ENCODE data around the gene KANK4.

KANK4 gene

DNA sequence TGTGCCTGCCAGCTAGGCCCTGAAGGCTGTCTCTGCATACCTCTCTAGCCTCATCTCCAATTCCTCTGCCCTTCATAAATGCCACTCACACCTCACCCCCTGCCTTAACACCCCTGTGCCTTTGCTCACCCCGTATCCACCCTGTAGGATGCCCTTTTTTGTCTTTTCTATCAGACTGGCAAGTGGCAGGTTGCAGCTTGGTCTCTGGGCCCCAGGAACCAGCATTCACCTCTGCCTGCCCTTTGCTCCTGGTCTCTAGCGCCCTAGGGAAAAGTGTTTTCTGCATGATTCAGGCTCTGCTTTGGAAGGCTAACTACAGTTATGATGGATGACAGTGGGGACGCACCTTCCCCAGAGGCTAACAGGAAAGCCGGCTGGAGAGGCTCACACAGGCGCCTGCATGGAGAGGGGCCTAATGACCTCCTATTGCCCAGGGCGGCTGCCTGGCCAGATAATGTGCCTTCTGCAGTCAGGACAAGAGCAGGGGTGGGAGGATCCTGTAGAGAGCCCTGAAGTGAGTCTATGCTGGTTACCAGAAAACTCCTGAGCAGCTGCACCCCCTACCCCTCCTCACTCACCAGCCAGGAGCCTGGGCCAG is 11.2 kb downstream of the KANK4 start:
- no peak overlapping the region for H3K27ac ChIP-seq
- TF ChIP-seq, protein P1, sequence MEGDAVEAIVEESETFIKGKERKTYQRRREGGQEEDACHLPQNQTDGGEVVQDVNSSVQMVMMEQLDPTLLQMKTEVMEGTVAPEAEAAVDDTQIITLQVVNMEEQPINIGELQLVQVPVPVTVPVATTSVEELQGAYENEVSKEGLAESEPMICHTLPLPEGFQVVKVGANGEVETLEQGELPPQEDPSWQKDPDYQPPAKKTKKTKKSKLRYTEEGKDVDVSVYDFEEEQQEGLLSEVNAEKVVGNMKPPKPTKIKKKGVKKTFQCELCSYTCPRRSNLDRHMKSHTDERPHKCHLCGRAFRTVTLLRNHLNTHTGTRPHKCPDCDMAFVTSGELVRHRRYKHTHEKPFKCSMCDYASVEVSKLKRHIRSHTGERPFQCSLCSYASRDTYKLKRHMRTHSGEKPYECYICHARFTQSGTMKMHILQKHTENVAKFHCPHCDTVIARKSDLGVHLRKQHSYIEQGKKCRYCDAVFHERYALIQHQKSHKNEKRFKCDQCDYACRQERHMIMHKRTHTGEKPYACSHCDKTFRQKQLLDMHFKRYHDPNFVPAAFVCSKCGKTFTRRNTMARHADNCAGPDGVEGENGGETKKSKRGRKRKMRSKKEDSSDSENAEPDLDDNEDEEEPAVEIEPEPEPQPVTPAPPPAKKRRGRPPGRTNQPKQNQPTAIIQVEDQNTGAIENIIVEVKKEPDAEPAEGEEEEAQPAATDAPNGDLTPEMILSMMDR (IDR thresholded peaks at IDR 0.05): no peak
- no peak for DNase-seq (ENCODE audit: low spot score)
- no peak overlapping the region for H3K4me3 ChIP-seq

DNA sequence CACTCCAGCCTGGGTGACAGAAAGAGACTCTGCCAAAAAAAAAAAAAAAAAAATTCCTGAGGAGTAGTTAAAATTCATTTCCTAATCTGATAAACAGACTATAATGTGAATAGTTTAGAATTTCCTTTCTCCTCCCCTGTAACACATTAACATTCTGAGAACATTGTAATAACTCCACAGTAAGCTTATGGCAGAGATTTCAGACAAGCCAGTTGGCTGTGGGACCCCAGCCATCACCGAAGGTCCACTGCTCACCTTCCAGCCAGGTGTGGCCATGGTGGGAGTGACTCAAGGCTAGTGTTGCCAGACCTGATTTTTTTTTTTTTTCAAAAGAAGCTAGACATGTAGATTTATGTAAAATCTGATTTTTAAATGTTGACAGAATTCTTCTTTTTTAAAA is 11.8 kb downstream of the KANK4 start:
- TF ChIP-seq, protein P1 (IDR thresholded peaks at IDR 0.05): no peak
- DNase-seq (ENCODE audit: low spot score): no peak
- H3K27ac ChIP-seq: no peak overlapping the region
- H3K4me3 ChIP-seq: no peak overlapping the region

DNA sequence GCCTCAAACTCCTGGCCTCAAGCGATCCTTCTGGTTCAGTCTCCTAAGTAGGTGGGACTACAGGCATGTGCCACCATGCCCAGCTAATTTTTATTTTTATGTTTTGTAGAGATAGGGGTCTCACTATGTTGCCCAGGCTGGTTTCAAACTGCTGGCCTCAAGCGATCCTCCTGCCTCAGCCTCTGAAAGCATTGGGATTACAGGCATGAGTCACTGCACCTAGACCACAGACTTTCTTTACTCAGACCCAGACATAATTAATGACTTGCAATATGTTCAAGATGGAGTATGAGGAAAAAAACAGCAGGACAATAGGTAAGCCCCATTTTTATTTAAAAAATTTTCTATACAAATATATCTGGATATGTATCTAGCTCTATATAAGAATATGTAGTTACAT is 13.2 kb downstream of the KANK4 start:
- Histone ChIP-seq H3K27ac (no peak overlapping the region), H3K4me3 (no peak overlapping the region)
- DNase-seq (ENCODE audit: low spot score): no peak
- TF ChIP-seq, protein P1 (IDR thresholded peaks at IDR 0.05): no peak

DNA sequence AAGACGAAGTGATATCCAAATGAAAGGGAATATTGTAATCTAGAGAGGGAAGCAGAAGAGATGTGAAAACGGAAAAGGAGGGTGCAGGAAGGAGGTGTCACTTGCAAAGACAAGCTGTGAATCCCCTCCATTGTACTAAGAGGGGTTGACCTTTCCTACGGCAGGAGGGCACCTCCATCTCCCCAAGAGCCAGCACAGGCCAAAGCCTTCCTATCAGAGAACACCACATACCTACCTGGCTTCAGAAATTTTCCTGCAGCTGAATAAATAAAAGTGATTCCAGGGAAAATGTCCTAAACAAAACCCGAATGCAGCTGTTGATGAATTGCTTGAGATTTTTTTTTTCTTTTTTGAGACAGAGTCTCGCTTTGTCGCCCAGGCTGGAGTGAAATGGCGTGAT is 14.3 kb downstream of the KANK4 start:
- no peak for DNase-seq (ENCODE audit: low spot score)
- TF ChIP-seq, protein P1 (IDR thresholded peaks at IDR 0.05): no peak
- no peak overlapping the region for H3K27ac ChIP-seq
- no peak overlapping the region for H3K4me3 ChIP-seq

DNA sequence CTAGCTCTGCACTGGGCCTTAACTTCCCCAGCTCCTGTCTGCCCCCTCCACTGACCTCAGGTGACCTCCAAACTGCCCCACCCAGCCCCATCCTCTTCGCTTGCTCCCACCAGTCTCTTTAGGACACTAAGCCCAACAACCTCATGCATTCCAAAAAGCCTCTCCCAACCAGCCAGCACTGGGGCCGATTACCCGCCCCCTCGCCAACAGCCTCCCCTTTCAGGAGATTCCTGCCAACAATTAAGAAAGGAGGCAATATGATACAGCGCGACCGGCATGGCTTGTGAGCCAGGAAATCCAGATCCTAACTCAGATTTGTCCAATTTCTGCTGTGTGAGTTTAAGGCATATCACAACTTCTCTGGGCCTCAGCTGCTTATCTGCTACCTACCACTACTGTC is 14.7 kb downstream of the KANK4 start:
- DNase-seq (ENCODE audit: low spot score): no peak

DNA sequence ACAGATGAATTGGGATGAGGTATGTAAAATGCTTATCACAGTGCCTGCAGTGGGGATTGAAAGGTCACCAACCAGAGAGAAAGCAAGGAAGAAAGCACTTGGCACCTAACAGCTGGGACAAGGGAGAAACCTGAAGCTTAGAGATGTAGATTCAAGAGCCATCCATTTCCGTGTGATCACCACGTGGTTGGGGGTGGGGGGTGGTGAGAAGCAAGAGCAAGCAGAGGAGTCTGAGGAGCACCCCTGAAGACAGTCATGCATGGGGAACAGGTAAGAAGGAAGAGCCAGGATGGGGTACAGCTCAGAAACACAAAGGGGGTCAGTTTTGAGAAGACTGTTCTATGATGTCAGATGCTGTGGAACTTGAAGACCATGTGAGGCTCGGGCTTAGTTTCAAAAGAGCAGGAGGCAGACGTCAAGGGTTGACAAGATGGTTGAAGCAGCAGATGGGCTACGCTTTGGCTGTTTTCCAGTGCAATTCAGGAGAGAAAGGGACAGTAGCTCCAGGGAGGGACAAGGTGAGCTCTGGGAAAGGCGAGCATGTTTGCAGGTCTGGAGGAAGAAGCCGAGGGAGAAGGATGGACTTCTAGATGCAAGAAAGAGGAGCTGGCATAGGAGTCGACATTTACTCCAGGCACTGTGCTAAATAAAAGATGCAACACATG is 17.4 kb downstream of the KANK4 start:
- H3K4me3 ChIP-seq: no peak overlapping the region
- TF ChIP-seq, protein P1 (IDR thresholded peaks at IDR 0.05): no peak
- no peak for DNase-seq (ENCODE audit: low spot score)
- H3K27ac ChIP-seq: no peak overlapping the region

More for the DNA sequence above, 14.7 kb downstream of the KANK4 start:
- Histone ChIP-seq H3K27ac (no peak overlapping the region), H3K4me3 (no peak overlapping the region)
- TF ChIP-seq, protein P1 (IDR thresholded peaks at IDR 0.05): no peak
